HG02852 (cell line): ENCODE data around the gene JAK3.

Experiments
- ATAC-seq: cut with Tn5 transposase; IDR thresholded peaks from one replicate; pipeline ENCODE4 v1.9.1; 2021; ENCODE audit warnings: mild to moderate bottlenecking, moderate library complexity; ENCODE audit not compliant: unreplicated experiment

The JAK3 gene

DNA sequence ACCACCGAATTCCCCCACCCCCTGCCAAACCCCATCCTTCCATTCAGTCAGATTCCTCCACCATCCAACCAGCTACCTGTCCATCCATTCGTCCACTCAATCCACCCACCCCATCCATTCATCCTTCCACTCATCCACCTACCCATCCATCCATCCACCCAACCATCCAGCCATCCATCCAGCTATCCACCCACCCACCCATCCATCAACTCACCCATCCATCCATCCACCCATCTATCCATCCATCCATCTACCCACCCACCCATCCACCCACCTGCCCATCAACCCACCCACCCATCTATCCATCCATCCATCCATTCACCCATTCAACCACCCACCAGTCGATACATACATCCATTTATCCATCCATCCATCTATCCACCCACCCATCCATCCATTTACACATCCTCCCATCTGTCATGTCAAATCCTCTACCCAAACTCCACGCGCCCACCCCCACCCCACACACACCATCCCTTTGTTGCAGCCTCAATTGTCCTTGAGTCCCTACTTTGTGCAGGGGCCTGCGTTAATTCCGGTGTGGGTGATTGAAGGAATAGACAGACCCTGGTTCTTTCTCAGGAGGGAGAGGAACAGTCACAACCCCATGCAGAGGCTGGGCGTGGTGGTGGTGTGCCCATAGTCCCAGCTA, 18.7 kb upstream of the JAK3 start:
- ATAC-seq: no peak

- ATAC-seq: no peak
Observed at GRCh38 chr19:17865364-17866311, 17.9 kb upstream of the JAK3 start.

DNA sequence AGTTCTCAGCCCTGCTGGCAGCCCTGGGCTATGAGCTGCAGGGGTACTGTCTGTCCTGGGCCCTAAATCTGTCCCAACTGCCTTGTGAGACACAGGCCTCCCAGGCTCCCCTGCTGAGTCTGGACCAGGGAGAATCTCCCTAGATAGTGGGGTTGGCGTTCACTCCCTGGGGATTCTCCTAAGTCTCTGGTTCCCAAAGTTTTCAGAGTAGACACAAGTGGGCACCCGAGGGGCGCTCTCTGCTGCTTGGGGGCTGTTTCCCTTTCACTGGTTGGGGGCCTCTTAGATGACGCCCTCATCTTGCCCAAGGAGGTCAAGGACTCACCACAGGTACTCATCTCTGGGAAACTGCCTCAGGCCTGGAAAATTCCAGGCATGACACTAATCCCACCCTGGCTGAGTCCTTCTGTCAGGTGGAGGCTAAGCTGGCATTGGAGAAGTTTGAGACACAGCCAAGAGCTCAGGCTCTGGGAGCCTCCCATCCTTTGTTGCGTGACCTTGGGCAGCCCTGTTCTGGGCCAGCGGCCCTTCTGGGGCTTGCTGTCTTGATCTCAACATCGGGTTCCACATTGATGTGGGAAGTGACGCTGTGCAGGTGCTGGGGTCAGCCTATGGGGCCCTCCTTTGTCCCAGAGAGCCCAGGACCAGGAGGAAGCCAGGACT, 15.9 kb upstream of the JAK3 start:
- no peak for ATAC-seq

DNA sequence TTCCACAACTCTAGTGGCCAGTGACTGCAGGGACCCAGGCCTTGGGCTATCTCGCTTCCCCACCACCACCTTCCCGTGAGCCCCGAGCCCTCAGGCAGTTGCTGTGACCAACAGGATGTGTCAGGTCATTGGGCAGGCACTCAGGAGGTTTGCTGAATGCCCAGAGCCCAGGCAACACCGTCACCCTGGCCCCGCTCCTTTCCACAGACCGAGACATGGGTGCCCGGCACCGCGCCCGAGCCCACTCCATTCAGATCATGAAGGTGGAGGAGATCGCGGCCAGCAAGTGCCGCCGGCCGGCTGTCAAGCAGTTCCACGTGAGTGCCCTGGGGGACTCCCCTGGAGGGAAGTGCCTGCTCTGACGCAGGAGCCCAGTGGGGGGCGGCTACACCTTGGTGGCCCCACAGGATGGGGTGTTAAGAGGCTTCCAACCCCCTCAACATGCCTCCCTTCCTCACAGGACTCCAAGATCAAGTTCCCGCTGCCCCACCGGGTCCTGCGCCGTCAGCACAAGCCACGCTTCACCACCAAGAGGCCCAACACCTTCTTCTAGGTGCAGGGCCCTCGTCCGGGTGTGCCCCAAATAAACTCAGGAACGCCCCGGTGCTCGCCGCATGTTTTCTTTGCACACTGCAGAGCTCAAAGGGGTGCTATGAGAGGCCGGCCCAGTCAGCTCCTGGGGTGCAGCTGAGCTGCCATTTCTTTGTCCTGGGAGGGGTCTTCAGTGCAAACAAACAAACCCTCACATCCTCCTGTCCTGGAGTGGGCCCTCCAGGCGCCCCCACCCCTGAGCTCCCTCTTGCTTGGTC, 15.1 kb upstream of the JAK3 start:
- no peak for ATAC-seq

DNA sequence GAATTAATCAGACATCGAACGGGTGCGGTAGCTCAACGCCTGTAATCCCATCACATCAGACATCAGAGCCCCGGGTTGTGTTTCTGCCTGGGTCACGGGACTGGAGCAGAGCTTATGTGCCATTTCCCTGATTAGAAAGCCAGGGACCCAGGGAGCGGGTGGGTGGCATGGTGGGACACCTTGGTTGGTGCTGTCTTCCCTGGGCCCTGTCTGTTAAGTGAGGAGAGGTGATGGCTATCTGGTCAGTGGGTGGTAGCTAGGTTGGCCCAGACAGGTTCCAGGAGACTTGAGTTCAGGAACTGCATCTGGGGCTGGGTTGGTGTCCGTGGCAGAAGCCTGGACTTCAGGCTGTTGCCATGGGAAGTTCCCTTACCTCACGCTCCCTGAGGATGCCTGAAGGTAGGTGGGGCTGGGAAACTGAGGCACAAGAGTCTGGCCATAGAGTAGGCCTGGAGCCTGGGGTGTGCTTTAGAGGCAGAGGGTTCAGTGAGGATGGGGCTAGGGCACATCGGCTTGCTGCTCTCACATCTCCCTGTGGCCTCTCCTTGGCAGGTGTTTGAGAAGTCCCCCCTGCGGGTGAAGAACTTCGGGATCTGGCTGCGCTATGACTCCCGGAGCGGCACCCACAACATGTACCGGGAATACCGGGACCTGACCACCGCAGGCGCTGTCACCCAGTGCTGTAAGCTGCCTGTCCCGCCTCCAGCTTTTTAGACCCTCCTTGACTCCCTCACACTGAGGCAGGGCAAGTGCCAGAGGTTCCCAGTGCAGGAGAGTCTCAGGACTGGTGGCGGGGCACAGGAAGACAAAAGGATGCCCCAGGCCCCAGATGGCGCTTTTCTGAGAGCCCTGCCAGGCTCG, 14.0 kb upstream of the JAK3 start:
- no peak for ATAC-seq

DNA sequence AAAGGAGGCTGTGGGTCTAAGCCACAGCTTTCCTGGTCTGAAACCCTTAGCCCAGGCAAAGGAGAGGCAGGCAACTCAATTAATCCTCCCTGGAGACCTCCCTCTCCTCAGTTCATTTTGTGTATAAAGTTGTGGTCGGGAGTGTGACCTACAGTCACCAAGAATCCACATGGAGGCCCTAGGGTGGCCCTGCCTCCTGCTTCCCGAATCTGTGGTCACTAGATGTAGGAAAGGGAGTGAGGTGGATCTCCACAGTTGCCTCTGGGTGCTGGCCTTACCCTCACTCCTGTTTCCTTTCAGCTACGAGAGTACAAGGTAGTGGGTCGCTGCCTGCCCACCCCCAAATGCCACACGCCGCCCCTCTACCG, 13.2 kb upstream of the JAK3 start:
- no peak for ATAC-seq

GRCh38 chr19:17860331-17860992, 12.7 kb upstream of the JAK3 start:
- ATAC-seq: no peak

GRCh38 chr19:17859533-17860330, 11.9 kb upstream of the JAK3 start, which contains the start of gene RPL18A:
TSS of gene RPL18A (plus strand) at chr19:17859910. CDS start at chr19:17859957, 47 bp downstream.
- peak; percentile 88 for ATAC-seq

DNA sequence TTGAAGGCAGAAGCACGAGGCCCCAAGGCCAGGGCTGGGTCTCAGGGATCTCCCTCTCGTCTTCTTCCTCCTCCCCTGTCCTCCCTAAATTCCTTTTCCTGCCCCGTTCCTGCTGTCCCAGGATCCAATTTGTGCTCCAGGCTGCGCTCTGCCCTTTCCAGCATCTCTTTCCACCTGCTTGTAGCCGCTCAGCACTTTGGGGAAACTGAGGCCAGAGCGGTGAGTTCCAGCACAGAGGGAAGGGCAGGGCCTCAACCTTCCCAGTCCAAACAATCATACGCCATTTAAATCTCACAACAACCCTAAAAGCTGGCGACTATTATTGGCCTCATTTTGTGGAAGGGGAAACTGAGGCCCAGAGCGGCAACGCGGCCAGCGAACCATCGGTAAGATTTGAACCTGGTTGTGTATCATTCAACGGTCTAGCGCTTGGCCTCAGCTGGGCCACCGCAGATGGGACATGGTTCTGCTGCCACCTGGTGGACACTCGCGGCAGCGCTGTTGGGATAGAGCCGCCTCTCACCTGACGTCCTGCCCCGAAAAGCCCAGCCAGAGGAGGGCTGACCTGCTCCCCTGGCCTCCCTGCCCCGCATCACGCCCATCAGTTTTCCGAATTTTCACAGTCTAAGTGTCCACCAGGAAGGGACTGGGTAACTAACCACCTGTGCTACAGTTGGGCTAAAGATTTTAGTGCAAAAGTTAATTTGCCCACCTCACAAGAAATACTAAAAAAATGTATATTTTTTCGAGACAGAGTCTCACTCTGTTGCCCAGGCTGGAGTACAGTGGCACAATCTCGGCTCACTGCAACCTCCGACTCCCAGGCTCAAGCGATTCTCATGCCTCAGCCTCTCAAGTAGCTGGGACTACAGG, 7.7 kb upstream of the JAK3 start:
- ATAC-seq: no peak

- ATAC-seq: no peak
Observed at GRCh38 chr19:17854061-17854460, 6.3 kb upstream of the JAK3 start.

GRCh38 chr19:17848595-17849292, 962 bp upstream of the JAK3 start:
- ATAC-seq: no peak

GRCh38 chr19:17846146-17846545, 1.6 kb downstream of the JAK3 start:
- no peak for ATAC-seq

DNA sequence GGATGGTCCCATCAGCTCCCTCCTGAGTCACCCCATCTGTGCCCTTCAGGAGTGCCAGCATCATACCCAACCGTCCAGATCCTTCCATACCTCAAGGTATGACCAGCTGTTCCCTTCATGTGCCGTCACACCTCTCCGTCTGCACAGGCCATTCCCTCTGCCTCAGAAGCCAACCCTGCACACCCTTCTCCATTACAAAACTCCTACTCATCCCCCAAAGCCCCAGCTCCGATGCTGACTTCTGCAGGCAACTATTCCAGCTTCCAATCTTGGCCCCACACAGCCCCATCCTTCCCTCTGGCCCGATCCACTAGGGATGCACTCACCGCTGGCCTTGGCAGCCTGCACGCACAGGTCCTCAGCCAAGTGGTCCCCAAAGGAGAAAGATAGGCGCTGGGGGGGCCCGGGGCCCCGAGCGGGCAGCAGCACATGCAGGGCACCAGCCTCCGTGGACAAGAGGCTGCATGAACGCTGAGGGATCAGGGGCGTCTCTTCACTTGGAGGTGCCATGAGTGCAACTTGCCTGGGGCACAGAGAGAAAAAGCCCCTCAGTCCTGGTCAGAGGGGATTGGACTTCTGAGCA, 3.8 kb downstream of the JAK3 start:
- no peak for ATAC-seq

GRCh38 chr19:17843292-17843827, 4.4 kb downstream of the JAK3 start:
- ATAC-seq: no peak

GRCh38 chr19:17842663-17843291, 5.0 kb downstream of the JAK3 start:
- ATAC-seq: no peak
